Epithelial cell of proximal tubule (primary cell): ENCODE measurements around the gene SKP1. TPM values are rescaled to one million over a fixed set of nuclear protein-coding genes. Genes with fewer than 3 reads are reported as not detected.
A peak's percentile ranks its signal among the peaks of the same experiment; 100 is the strongest.

Source experiments
- DNase-seq: peaks from one replicate; pipeline ENCODE4 v3.0.0-alpha.2; 2011; ENCODE audit warnings: low read depth
- H3K4me3 ChIP-seq: 2 replicates; pipeline ENCODE4 v1.5.1; 2011; ENCODE audit warnings: low read depth, mild to moderate bottlenecking, low read length
- total RNA-seq: library from RNA; depleted of rRNA; stranded (reverse); fragments of >200 nt; gene quantifications from 2 replicates; pipeline ENCODE4 v1.2.3, GENCODE V29; 2015
- TF ChIP-seq, protein P1 (sequence below): conservative IDR thresholded peaks from 2 replicates; pipeline ENCODE4 v1.5.1; 2012; ENCODE audit warnings: low read depth, mild to moderate bottlenecking, low read length

Gene SKP1
- total RNA-seq, 1 donor from 2014 or later: 277 TPM

DNA sequence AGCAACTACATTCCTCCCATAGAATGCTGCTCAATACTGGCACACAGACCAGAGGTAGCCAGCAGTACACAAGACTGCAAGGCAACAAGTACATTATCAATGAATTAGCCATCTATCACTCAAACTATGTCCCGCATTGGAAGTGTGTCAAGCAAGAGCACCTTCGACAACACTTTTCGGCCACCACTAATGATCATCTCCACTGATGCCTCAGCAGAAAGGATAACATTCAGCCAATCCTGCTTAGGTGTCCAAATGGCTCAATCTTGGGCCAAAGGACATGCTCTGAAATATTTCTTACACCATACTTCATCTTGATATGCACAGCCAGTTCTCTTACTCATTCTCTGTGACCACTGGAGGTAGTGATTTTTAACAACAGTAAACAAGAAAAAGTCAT is 25.0 kb downstream of the SKP1 start:
- H3K4me3 ChIP-seq: no peak overlapping the region
- no peak for DNase-seq
- TF ChIP-seq, protein P1, sequence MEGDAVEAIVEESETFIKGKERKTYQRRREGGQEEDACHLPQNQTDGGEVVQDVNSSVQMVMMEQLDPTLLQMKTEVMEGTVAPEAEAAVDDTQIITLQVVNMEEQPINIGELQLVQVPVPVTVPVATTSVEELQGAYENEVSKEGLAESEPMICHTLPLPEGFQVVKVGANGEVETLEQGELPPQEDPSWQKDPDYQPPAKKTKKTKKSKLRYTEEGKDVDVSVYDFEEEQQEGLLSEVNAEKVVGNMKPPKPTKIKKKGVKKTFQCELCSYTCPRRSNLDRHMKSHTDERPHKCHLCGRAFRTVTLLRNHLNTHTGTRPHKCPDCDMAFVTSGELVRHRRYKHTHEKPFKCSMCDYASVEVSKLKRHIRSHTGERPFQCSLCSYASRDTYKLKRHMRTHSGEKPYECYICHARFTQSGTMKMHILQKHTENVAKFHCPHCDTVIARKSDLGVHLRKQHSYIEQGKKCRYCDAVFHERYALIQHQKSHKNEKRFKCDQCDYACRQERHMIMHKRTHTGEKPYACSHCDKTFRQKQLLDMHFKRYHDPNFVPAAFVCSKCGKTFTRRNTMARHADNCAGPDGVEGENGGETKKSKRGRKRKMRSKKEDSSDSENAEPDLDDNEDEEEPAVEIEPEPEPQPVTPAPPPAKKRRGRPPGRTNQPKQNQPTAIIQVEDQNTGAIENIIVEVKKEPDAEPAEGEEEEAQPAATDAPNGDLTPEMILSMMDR: no peak

DNA sequence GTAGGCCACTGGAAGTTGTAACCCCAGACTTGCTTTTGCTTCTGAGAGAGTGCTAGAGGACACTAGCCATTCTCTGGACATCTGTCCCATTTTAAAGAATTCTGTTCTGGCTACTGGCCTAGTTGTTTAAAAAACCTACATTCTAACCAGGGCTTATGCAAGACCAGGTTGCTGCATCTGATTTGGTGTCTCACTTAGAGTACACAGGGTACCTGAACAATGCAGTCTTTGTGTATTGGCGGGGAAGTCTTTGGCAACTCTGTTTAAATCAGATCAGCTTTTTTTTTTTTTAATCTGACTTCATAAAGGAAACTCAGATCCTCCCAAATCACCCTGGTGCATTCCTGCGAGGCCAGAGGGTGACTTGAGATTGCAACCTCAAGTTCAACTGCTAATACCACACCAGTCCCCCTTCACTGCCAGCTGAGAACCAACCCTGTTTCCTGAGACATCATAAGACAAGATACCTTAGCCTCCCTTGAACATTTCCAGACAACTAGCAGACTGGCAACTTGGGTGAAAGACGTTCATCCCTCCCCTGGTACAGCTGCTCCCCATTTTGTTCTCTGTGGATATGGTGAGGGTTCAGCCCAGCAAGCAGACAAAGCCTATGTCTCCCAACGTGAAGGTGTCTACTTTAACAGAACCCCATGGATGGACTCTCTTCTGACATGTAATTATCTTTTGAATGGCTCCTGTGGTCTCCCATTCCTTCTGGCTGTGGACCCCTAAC is 27.0 kb downstream of the SKP1 start:
- no peak overlapping the region for H3K4me3 ChIP-seq
- TF ChIP-seq, protein P1: no peak
- DNase-seq: no peak

DNA sequence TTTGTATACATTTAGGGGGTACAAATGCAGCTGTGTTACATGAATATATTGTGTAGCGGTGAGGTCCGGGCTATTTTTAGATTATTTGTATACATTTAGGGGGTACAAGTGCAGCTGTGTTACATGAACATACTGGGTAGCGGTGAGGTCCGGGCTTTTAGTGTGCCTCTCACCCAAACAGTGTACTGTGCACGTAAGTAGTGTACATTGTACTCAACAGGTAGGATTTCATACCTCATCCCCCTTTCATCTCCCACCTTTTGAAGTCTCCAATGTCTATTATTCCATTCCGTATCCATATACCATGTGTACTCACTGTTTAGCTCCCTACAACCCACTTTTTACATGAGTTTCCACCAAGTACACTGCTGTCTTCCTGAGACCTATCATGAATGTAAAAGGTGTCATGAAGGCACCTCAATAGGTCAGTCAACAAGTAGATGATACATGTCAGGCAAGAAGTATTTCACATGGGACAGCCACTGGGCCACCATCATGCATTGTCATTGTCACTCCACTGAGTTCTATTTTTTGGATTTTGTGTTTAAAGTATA is 27.7 kb downstream of the SKP1 start:
- H3K4me3 ChIP-seq: no peak overlapping the region
- TF ChIP-seq, protein P1: no peak
- no peak for DNase-seq

DNA sequence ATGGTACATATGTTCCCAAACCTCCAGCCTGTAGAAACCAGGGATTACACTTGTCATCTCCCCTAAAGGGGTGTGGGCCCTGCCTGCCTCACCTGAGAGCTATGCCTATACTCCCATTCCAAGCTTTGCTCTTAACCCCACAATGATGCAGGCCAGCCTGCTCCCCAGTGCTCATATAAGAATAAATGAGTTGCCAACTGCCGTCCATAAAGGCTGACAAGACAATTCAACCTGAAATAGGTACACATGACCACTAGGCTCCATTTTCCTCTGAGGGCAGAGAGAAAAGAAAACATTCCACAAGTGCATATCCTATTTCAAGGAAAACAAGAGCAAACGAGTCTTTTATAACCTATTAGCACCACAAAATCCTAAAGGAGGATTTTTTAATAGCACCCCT is 28.4 kb downstream of the SKP1 start:
- no peak for DNase-seq
- TF ChIP-seq, protein P1: no peak
- H3K4me3 ChIP-seq: no peak overlapping the region

DNA sequence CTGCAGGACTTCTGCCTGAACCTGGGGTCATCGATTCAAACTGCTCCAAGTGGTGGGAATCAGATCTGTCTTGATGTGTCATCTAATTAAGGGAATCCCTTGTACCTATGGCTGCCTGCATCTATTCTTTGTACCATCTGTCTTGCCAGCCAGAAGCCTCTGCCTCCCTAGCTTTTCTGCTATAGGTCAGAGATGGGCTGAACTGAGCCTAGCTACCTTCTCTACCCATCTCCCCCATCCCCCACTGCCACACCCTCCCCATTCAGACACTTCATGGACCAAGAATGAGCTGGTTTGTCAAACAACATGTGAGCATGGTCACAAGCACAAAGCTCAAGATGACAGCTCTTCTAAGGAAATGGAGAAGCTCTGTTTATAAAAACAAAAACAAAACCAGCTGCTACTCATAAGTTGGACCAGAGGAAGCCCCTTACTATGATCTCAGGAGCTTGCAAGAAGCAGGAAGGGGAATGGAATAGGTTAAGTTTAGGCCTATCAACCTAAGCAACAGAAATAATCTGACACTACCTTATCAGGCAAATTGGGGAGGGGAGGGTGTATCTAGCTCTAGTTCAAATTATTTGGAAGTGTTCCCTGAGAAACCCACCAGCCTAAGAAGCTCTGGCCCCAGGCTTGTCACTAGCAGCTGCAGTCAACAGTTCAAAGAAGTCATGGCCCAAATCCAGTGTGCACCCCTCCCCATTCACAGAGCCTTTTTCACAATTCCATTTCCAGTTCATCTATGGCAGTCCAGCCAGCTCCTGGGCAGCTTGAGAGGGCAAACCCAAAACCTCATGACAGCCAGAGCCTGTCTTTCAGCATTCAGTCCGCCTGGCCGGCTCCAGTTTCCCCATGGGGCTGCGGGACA is 29.9 kb downstream of the SKP1 start:
- DNase-seq: no peak
- TF ChIP-seq, protein P1: no peak
- no peak overlapping the region for H3K4me3 ChIP-seq

DNA sequence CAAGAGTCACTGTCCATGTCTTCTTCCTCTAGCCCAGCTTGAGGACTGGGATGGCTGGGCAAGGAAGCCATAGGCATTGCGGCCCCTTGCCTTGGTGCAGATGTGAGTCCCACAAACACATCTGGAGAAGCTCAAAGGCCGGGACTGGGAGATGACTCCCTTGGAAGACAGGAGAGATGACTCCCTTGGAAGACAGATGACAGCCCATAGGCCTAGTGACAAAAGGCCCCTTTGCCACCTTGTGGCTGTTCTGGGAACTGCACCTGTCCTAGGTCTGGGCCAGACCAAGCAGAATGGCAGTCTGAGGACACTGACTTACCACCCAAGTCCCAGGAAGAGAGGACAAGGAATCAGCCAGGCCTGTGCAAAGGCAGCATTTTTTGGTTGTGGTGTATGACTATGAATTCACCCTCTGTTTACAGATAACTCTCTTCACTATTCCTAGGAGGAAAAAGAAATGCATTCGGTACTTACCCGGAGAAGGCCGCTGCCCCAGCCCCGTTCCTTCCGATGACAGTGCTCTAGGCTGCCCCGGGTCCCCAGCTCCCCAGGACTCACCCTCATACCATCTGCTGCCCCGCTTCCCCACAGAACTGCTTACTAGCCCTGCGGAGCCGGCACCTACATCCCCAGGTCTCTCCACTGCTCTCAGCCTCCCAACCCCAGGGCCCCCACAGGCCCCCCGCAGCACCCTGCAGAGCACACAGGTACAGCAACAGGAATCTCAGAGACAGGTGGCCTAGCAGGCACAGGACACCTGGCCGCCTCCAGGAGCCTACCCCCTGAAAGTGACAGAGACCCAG is 30.8 kb downstream of the SKP1 start:
- DNase-seq: no peak
- TF ChIP-seq, protein P1: peak; percentile 93
- no peak overlapping the region for H3K4me3 ChIP-seq
